Left colon (tissue), 2 donors: ENCODE data around the gene RTN4RL2. TPM values are rescaled to one million over a fixed set of nuclear protein-coding genes. Genes with fewer than 3 reads are reported as not detected.

Experiments
- ATAC-seq: fragments of 200-7000 bp; cut with Tn5 transposase; one replicate; pipeline ENCODE4 v1.9.1; 2020; ENCODE audit warnings: mild to moderate bottlenecking, moderate library complexity
- DNase-seq, 2 donors: peaks; one replicate each; pipeline ENCODE4 v3.0.0-alpha.2; 2020
- intact Hi-C, 2 donors: fragments of 100-400 bp; cut with DNase I in 1 of 2; cut with micrococcal nuclease in 1 of 2; formaldehyde crosslinking; loops; one replicate each; pipeline versions ENCODE4 v1.11.2 to v1.14.0; 2022; cut with DNase I, micrococcal nuclease
- total RNA-seq, 2 donors: library from RNA; stranded (reverse); fragmentation: NEBNext Ultra II Directional; extraction: Animal tissue kit (Norgen Biotek cat#: 25700); gene quantifications; one replicate each; pipeline ENCODE4 v1.2.1, GENCODE V29; 2021
- donor health status: DM: no; HTN: no; CAD: no.
- donor health status: DM: yes; HTN: yes; CAD: no.

Gene RTN4RL2
- total RNA-seq, 2 donors from 2014 or later = 0.67 to 0.98 TPM

- DNase-seq (no peak), ATAC-seq (no peak)
- intact Hi-C loops = loop anchor here in 1 of 2 donors (5.0 kb wide), 1 partner anchor 37 kb away; no protein-coding TSS in a partner anchor
These were observed 30.3 kb downstream of the RTN4RL2 start for GRCh38 chr11:57490456-57491248.

GRCh38 chr11:57491371-57492061 is 31.2 kb downstream of the RTN4RL2 start:
- intact Hi-C loops = loop anchor here in 1 of 2 donors (5.0 kb wide), 1 partner anchor 36 kb away; no protein-coding TSS in a partner anchor
- DNase-seq (peak in 1 of 2 donors; percentile 48), ATAC-seq (peak; percentile 70)

GRCh38 chr11:57493507-57494503 is 33.5 kb downstream of the RTN4RL2 start:
- intact Hi-C loops = loop anchor here in 1 of 2 donors (5.0 kb wide), 1 partner anchor 33 kb away; no protein-coding TSS in a partner anchor
- ATAC-seq (peak; percentile 78), DNase-seq (peak; percentile 43 to 68)

- ATAC-seq (no peak), DNase-seq (no peak)
- intact Hi-C loops = no loop called here
These were observed 35.9 kb downstream of the RTN4RL2 start for GRCh38 chr11:57496109-57496820.

GRCh38 chr11:57497303-57498247 is 37.2 kb downstream of the RTN4RL2 start:
- DNase-seq (no peak), ATAC-seq (no peak)
- intact Hi-C loops = no loop called here

GRCh38 chr11:57498540-57498939 is 38.2 kb downstream of the RTN4RL2 start:
- ATAC-seq (no peak), DNase-seq (no peak)
- intact Hi-C loops = no loop called here

- ATAC-seq (peak; percentile 100), DNase-seq (peak; percentile 94 to 95)
- intact Hi-C loops = no loop called here
These were observed 39.2 kb downstream of the RTN4RL2 start for GRCh38 chr11:57499413-57499982.

- DNase-seq (no peak), ATAC-seq (no peak)
- intact Hi-C loops = no loop called here
These were observed 39.7 kb downstream of the RTN4RL2 start for GRCh38 chr11:57499983-57500461.

GRCh38 chr11:57500515-57500914 is 40.2 kb downstream of the RTN4RL2 start:
- intact Hi-C loops = no loop called here

GRCh38 chr11:57500926-57501325 is 40.6 kb downstream of the RTN4RL2 start:
- DNase-seq = no peak
- intact Hi-C loops = no loop called here
- no peak for ATAC-seq

More at GRCh38 chr11:57500515-57500914, 40.2 kb downstream of the RTN4RL2 start:
- DNase-seq = no peak
- ATAC-seq = no peak

GRCh38 chr11:57501953-57502352 is 41.6 kb downstream of the RTN4RL2 start:
- ATAC-seq (no peak), DNase-seq (no peak)
- intact Hi-C loops = no loop called here

- ATAC-seq (no peak), DNase-seq (no peak)
- intact Hi-C loops = no loop called here
These were observed 42.0 kb downstream of the RTN4RL2 start for GRCh38 chr11:57502376-57502775.

- intact Hi-C loops = no loop called here
These were observed 42.5 kb downstream of the RTN4RL2 start for GRCh38 chr11:57502870-57503269.

GRCh38 chr11:57504511-57504910 is 44.2 kb downstream of the RTN4RL2 start:
- intact Hi-C loops = no loop called here
- no peak for ATAC-seq
- DNase-seq = no peak

More at GRCh38 chr11:57502870-57503269, 42.5 kb downstream of the RTN4RL2 start:
- no peak for ATAC-seq
- DNase-seq = no peak

GRCh38 chr11:57506522-57506921 is 46.2 kb downstream of the RTN4RL2 start:
- ATAC-seq (no peak), DNase-seq (no peak)
- intact Hi-C loops = no loop called here

- ATAC-seq = no peak
- DNase-seq = no peak
- intact Hi-C loops = no loop called here
These were observed 48.2 kb downstream of the RTN4RL2 start for GRCh38 chr11:57508341-57509170.
